Ramos (cell line): ENCODE results near the gene NFIC.
"Not testable (repeated sequence)": the region's sequence is repeated elsewhere in the genome, so short reads cannot be mapped to it uniquely, and the experiment has no call there.

Source experiments
- in situ Hi-C: fragments of 300-500 bp; cut with MboI; formaldehyde crosslinking; loops from one replicate; pipeline ENCODE4 v1.14.3; 2022; ENCODE audit warnings: low sequenced_read_pairs; ENCODE audit not compliant: unreplicated experiment

NFIC gene

DNA sequence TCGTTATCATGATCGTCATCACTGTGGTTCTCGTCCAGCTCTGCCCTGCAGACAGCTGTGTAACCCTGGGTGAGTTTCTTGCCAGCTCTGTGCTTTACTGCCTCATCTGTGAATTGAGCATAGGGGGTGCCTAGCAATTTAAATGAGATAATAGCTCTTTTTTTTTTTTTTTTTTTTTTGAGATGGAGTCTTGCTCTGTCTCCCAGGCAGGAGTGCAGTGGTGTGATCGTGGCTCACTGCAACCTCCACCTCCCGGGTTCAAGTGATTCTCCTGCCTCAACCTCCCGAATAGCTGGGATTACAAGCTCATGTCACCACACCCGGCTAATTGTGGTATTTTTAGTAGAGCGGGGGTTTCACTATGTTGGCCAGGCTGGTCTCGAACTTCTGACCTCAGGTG lies 25.5 kb downstream of the NFIC start:
- in situ Hi-C loops, result not testable (repeated sequence)

DNA sequence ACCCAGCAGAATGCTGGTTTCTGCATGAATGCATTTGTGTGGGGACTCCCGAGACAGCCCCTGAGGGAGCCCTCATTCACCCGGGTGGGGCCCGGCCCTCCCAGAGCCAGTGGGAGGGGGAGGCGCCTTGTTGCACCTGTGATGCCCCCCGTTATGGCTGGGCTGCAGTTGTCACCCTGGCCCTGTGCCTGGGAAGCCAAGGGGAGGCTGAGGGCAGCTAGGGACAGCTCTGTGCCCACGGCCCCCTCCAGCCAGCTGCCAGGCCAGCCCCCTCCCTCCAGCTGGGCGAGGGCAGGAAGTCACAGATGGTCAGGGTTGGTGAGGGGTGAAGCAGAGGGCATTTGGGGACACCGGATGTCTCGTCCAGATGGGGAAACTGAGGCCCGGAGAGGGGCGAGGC lies 26.1 kb downstream of the NFIC start:
- in situ Hi-C loops, result no loop called here

DNA sequence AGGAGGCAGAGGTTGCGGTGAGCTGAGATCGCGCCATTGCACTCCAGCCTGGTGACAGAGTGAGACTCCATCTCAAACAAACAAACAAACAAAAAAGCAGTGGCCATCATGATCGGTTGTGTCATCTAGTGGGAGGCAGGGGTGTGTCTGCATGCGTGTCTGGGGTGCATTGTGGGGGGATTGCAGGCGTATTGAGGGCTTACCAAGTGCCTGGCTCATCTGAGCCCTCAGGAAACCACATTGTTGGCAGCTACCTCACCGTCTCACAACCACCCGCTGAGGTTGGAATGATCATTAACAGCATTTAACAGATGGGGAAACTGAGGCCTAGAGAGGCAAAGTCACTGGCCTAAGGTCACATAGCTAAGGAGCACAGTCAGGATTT lies 30.5 kb downstream of the NFIC start:
- in situ Hi-C loops, result no loop called here

DNA sequence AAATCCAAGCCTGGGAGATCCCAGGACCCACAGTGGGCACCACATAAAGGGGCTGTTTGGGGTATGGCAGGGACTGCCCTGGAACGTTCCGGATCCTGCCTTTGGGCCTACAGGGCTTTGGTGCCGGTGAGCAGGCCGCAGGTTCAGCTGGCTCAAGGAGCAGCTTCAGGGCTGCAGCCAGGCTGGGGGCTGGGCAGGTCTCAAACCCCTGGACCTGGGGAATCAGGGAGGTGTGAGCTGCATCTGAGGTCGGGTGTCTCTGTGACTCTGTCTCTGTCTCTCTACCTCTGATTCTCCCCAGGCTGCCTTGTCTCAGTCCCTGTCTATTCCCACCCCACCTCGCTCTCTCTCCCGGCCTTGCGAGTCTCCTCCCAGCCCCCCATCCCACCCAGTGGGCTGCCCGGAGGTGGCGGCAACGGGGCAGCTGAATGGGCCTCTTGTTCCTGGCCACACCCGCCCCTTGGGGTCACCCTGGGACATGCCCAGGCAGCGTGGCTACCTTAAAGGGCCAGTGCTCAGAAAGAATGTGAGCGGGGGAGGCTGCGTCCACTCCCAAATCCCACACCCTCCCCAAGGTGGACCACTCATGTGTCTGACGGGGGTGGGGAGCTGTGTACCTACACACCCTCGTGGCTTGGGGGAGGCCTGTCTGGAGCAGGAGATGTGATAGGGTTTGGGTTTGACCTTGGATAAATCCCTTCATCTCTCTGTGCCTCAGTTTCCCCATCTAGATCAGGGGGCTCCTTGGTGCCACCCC lies 31.1 kb downstream of the NFIC start:
- in situ Hi-C loops, result no loop called here

DNA sequence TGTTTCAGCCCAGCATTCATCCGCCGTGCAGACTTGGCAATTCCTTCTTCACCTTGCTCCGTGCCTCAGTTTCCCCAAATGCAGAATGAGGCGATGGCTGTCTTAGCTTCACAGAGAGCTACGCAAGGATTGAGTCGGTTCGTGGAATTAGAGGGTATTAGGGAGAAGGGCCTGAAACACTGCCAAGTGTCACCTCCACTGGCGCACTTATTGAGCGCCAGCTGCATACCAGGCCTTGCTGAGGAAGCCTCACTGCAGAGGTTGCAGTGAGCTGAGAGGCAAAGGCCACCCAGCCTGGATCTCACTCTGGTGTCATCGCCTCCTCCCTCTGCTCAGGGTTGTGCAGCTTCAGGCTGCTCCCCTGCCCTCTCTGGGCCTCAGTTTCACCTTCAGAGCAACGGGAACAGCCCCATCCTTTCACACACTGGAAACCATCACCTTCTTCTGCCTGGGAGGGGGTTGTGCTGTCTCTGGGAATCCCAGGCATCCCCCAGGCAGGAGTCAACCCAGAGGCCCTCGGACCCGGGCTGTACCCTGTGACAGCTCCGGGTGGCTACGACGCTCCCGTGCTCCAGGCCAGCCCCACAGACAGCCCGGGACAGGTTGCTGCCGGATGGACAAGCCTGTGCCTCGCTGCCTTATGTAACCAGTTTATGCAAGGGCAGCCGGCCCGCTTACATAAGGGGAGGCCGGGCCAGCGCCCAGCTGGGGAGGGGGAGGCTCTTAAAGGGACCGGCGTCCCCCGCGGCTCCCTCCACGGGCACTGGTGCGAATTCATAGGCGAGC lies 31.9 kb downstream of the NFIC start:
- in situ Hi-C loops, result no loop called here

DNA sequence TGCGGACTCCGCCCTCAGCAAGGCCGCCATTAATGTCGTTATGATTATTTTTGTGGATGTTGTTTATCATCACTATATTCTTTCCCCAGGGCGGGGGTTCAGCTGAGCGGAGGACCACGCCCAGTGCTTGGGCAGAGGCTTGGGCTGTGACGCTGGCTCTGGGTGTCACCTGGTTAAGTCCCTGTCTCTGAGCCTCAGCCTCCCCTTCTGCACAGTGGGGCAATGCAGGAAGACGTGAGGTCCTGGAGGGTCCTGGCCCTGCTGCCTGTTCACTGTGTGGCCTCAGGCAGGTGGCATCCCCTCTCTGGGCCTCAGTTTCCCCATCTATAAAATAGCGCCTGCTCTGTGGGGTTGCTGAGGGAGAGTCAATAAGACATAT lies 32.5 kb downstream of the NFIC start:
- in situ Hi-C loops, result no loop called here

DNA sequence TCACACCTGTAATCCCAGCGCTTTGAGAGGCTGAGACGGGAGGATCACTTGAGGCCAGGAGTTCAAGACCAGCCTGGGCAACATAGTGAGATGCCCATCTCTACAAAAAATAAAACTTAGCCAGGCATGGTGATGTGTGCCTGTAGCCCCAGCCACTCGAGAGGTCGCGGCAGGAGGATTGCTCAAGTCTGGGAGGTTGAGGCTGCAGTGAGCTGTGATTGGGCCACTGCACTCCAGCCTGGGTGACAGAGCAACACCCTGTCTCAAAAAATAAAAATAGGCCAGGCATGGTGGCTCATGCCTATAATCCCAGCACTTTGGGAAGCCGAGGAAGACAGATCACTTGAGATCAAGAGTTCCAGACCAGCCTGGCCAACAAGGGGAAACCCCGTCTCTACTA lies 32.9 kb downstream of the NFIC start:
- in situ Hi-C loops, result not testable (repeated sequence)

DNA sequence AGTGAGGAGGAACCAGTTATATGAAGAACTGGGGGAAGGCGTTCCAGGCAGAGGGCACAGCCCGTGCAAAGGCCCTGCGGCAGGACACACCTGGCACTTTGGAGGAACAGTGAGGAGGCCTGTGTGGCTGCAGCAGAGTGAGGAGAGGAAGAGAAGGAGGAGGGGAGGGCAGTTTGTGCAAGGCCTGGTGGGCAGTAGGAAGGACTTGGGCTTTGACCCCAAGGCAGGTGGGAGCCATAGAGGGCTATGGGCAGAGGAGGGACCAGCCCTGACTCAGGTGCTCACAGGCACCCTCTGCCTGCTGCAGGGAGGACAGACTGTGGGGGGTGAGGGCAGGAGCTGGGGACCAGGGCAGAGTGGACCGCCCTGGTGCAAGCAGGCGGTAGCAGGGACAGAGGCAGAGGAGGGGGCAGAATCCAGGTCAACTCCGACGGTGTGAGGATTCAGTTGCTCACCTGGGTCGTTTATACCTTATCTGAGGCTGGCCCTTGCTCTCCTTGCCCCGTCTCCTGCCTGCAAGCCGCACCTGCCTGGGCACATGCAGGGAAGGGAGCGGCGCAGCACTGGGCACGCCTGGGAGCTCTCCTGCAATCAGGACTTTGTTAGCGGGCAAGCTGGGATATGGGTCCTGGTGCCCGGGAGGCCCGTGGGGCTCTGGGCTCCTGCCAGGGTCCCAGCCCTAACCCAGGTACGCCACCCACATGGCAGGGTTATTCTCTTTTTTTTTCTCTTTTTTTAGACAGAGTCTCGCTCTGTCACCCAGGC lies 34.8 kb downstream of the NFIC start:
- in situ Hi-C loops, result no loop called here

DNA sequence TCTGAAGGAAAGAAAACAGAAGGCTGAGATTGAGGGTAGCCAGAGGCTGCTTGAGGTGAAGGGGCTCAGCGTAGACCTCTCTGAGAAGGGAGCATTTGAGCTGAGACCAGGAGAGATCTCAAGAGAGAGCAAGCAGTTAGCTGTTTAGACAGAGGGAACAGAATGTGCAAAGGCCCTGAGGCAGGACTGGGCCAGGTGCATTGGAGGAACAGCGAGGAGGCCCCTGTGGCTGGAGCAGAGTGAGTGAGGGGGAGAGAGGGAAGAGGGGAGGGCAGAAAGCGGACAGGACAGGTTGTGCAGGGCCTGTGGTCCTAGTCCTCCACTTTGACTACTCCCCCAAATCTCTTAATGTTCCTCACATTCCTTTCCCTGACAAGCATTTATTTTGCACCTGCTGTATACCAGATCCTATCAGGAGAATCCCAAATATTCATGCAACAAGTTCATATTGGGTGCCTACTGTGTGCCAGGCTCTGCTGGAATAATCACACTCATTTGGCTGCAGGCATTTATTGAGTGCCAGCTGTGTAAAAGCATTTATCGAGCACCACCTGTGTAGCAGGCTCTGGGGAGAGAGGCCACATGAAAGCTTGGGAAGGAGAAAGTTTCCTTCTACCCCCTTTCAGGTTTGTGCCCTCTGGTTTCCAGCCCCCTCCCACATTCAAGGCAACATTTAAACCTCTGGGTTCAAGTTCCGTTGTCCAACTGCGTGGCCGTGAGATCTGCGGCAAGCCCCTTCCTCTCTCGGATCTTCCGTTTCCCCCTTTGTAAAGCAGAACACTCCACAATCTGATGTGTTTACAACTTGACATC lies 36.5 kb downstream of the NFIC start:
- in situ Hi-C loops, result no loop called here

DNA sequence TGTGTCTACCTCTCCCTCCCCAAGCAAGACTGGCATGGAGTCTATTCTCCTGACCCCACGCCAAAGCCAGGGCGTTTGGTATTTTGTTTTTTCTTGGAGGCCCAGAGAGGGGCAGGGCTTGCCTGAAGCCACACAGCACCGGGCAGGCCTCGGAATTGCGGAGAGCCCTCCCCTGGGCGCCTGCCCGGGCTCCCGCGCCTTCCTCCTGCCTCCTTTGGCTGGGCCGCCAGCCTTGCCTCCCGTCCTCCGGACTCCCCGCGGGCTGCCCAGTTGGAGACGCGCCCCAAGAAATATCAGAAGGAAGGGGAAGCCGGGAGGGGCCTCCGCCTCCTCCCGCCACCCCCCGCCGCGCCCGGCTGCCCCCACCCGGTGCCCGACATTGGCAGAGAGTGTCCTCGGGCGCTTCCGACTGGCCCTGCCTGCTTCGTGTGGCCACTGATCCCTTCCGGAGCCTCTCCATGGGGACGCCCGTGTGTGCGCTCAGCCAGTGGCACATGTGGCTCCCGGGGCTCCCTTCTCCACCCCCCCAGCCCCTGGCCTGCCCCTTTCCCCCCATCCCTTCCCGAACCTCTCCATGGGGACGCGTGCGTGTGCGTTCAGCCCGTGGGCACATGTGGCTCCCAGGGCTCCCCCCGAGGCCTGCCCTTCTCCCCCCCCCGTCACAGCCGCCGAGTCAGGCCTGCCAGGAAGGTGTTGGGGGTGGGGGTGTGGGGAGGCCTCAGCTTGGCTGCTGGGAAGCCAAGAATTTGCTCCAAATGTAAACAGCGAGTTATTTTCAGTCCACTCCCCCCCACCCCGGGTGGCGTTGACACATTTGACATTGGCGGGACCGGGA lies 37.3 kb downstream of the NFIC start:
- in situ Hi-C loops, result no loop called here

DNA sequence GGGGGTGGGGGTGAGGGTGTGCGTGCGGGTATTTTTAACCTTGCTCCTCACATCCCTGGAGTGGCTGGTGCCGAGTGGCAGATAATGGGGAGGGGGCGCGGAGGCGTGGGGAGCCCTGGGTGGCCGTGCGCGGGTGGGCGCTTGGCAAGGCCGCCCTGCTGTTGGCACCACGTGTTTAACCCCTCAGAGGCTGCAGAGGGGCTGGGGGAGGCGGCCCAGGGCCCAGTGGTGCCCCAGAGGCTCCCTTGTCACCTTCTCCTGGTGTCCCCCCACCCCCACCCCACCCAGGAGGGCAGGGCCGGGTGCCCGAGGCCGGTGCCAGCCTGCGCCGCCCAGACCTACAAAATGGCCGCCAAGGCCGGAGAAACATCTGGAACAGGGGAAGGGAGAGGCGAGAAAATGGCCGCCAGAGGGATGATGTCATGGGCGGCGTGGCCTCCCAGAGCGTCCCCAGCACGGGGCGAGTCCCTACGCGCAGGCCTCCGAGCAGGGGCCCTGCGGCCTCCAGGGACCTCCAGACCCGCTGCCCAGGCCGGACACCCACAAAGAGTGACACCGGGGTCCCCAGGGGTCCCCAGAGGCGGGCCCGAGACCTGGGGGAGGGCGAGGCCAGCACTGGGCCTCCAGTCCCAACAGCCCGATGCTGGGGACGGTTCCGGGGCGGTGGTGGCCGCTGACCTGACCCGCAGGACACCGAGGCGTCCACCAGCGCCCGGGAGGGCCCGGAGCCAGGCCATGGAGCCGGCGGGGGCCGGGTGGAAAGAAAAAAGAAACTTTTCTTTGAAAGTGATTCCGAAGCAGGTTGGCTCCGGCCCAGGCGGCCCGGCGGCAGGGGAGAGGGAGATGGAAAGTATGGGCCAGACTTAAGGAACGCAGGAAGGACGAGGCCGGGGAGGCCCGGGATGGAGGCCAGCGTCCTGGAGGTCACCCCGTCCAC lies 38.2 kb downstream of the NFIC start:
- in situ Hi-C loops, result no loop called here

DNA sequence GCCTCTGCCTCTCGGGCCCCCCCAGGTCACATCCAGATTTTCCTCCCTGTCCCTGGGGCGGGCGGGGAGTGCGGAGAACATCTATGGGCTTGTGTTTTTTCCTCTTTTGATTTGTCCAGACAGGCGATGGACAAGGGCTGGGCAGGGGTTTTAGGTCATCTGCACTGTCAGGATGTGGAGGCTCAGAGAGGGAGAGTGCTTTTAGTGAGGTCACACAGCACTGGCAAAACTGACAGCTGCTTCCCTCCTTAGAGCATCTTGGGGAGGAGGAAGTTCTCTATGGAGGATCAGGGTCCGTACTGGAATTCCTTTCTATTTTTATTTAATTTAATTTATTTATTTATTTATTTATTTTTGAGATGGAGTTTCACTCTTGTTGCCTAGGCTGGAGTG lies 38.9 kb downstream of the NFIC start:
- in situ Hi-C loops, result no loop called here

DNA sequence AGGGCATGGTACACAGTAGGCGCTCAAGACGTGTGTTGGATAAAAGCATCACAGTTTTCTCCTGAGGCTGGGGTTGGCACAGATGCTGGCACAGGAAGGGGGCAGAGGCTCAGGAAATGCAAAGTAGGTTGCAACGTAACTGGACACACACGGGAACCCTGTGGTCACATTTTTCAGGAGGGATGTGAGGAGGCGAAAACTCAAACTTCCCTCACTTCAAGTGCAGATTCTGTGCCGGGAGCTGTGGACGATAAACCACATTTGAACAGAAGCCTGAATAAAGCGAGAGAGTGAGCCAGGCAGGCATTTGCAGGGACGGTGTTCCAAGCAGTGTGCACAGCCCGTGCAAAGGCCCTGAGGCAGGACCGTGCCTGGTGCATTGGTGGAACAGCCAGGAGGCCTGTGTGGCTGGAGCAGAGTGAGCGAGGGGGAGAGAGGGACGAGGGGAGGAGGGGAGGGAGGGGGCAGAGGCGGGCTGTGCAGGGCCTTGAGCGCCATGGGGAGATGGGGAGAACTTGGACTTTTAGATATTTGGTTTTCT lies 40.3 kb downstream of the NFIC start:
- in situ Hi-C loops, result no loop called here

DNA sequence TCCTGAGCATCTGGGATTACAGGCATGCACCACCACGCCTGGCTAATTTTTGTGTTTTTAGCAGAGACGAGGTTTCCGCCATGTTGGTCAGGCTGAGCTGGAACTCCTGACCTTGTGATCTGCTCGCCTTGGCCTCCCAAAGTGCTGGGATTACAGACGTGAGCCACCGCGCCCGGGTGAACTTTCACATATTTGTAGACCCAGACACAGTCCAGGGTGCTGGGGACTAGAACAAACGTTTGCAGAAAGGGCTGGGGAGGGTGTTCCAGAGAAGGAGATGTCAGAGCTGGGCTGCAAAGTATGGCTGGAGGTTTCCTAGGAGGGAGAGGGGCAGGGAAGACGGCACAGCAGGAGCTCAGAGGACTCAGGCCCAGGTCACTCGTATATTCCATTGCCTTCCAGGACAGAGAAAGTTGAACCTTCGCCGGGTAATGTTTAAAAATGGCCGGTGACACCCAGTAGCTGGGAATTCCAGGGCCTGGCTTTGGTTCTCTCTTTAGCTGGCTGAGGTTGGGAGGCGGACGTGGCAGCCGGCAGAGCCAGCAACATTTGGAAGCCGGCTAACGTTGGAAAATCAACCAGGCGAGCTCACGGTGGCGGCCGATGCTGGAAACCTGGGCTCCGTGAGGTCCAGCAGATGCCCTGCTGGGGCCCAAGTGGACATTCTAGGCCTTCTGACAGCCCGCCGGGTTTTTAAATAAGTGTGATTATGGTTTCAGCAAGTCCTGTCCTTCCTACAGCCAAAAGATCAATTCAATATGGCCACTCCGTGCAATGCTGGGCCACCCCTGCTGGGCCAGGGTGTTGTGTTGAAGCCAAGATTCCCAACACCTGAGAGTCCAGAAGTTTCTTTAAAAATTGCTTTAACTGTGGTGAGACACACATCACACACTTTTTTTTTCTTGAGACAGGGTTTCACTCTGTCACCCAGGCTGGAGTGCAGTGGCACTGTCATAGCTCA lies 41.5 kb downstream of the NFIC start:
- in situ Hi-C loops, result no loop called here

DNA sequence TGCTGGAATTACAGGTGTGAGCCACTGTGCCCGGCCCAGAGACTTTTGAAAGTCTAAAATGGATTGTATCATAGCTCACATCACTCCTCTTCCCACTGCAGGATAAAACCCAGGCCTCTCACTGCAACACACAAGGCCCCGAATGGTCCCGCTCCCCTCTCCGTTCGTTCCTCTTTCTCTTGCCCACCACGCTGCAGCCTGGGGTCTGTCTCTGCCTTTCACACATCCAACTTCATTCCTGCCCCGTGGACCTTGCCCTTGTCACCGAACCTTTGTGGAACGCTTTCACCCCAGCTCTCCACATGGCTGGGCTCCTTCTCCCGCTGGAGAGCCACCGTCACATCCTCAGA lies 42.6 kb downstream of the NFIC start:
- in situ Hi-C loops, result no loop called here

DNA sequence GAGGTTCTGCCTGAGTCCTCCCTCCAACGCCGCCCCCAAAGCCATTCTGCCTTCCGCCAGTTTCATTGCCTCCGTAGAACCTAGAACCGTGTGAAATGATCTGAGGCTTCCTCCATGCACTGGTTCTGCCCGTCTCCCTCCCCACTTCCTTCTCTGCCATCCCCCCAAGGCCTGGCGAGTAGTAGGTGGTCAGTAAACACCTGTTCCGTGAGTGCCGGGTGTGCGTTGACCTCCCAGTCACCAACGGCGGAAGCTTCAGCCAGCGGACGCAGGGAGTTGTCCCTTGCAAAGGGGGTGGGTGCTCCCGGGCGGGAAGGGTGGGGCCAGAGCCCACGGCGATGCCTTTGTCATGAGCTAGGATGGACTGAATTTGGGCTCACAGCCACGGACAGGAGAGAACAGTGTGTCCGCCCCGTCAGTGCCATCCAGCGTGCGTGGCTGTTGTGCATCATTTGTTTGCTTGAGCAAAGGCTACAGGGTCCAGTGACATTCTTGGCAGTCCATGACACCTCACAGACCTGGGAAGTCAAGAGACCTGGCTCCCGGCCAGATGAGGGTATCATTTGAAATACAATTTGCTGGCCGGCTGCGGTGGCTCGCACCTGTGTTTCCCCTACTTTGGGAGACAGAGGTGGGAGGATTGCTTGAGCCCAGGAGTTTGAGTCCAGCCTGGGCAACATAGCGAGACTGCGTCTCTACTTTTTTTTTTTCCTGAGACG lies 43.1 kb downstream of the NFIC start:
- in situ Hi-C loops, result no loop called here

DNA sequence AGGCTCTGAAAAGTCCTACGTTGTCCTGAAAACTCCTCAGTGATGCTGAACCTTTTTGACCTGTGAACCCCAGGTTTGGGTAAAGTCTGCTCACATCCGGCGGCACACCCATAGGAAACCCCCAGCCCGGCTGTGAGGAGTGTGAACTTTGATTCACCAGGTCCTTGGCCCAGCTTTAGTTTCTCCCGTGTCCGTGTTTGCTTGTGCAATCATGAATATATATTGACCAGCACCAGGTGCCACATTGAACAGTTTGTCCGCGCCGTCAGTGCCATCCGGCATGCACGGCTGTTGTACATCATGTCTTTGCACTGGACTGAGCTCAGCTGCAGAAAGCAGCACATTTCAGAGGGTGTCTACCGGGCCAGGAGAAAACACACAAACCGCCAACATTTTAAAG lies 45.3 kb downstream of the NFIC start:
- in situ Hi-C loops, result no loop called here
